Choroid plexus epithelial cell (primary cell): ENCODE measurements around the gene LSG1.

Experiments used
- DNase-seq: peaks from one replicate; pipeline ENCODE4 v3.0.0-alpha.2; 2010; ENCODE audit warnings: low read depth
- H3K4me3 ChIP-seq: 2 replicates; pipeline ENCODE4 v1.5.1; 2011; ENCODE audit warnings: low read depth, mild to moderate bottlenecking, control low read depth, low read length, moderate library complexity
- TF ChIP-seq, protein P1 (sequence below): conservative IDR thresholded peaks from 2 replicates; pipeline ENCODE4 v1.5.1; 2011; ENCODE audit warnings: low read depth, mild to moderate bottlenecking, control low read depth, inconsistent platforms, low read length, moderate library complexity

Gene LSG1

DNA sequence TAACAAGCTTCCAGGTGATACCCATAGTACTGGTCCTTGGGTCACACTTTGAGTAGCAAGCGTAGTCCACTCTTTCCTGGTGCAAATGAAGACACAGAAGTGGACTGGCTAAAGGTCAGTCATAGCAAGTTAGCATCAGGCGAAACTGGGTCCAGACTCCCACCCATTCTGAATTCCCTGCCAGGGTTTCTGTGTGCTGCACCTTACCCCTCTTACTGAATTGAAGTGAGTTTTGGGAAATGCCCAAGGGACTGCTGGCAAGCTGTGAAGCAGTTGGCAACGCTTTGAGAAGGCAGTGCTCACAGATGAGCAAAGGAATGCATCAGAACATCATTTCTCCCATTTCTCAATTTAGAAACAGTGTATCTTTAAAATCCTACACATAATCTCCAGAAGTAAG is 1.8 kb upstream of the LSG1 start:
- TF ChIP-seq, protein P1, sequence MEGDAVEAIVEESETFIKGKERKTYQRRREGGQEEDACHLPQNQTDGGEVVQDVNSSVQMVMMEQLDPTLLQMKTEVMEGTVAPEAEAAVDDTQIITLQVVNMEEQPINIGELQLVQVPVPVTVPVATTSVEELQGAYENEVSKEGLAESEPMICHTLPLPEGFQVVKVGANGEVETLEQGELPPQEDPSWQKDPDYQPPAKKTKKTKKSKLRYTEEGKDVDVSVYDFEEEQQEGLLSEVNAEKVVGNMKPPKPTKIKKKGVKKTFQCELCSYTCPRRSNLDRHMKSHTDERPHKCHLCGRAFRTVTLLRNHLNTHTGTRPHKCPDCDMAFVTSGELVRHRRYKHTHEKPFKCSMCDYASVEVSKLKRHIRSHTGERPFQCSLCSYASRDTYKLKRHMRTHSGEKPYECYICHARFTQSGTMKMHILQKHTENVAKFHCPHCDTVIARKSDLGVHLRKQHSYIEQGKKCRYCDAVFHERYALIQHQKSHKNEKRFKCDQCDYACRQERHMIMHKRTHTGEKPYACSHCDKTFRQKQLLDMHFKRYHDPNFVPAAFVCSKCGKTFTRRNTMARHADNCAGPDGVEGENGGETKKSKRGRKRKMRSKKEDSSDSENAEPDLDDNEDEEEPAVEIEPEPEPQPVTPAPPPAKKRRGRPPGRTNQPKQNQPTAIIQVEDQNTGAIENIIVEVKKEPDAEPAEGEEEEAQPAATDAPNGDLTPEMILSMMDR = no peak
- H3K4me3 ChIP-seq = no peak overlapping the region
- no peak for DNase-seq

DNA sequence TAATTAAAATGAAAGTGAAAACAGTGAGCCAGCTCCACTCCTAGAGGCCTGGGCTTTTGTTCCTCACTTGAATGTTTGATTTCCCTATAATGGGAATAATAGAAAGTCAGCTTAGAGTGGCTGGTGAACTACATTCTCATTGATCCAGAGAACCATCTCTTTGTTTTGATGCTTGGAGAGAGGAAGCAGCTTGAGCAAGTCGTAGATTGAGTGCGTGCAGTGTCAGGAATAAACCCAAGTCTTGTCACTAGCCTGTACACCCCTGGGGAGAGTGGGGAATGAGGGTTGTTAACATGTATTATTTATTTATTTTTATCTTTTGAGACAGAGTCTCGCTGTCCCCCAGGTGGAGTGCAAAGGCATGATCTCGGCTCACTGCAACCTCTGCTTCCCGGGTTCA is 885 bp upstream of the LSG1 start:
- H3K4me3 ChIP-seq = peak overlapping the region; percentile 86
- TF ChIP-seq, protein P1 = no peak
- no peak for DNase-seq

DNA sequence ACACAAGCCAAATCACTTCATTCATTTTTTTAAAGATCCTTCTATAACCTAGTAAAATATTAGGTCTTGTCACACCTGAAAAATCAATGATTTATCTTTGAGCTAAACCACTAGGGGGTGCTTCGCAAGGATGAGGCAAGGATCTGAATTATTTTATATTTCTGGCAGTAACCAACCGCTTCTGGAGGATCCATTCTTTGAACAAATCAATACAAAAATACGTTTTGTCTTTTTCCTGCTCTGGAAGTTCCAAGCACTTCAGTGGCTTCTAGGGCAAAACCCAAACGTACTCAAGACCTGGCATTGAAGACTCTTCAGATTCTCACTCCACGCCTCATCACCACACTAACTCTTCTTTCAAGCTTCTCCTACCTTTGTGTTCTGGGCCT is 486 bp downstream of the LSG1 start:
- TF ChIP-seq, protein P1 = peak; percentile 69
- peak; percentile 73 for DNase-seq
- peak overlapping the region; percentile 86 for H3K4me3 ChIP-seq

DNA sequence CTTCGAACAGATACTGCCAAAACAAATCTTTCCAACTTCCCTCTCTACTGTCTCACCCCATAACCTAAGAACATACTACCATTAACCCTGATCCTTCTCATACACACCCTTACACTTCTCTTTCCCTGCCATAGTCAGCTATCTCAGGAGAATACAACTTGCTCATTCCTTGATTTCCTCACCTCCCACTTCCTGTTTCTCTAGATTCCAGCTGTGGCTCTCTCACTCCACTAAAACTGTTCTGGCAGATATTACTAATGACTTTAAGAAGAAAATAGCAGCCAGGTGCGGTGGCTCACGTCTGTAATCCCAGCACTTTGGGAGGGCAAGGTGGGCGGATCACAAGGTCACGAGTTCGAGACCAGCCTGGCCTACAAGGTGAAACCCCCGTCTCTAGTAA is 4.6 kb downstream of the LSG1 start:
- H3K4me3 ChIP-seq = no peak overlapping the region
- TF ChIP-seq, protein P1 = no peak
- no peak for DNase-seq

DNA sequence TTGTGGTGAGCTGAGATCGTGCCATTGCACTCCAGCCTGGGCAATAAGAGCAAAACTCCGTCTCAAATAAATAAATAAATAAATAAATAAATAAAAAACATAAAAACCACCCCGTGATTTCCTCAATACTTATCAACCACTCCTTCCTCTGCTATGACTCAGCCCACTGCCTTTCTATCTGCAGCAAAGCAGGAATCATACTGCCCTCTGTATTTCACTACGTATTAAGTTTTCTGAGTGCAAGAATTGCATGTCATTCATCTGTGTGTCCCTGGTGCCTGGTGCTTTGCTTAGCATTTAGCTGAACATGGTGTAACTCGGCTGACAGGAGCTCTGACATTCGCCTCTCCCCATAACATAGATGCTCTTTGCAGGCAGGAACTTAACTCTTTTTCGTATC is 7.1 kb downstream of the LSG1 start:
- DNase-seq = peak; percentile 82
- TF ChIP-seq, protein P1 = peak; percentile 44
- no peak overlapping the region for H3K4me3 ChIP-seq

DNA sequence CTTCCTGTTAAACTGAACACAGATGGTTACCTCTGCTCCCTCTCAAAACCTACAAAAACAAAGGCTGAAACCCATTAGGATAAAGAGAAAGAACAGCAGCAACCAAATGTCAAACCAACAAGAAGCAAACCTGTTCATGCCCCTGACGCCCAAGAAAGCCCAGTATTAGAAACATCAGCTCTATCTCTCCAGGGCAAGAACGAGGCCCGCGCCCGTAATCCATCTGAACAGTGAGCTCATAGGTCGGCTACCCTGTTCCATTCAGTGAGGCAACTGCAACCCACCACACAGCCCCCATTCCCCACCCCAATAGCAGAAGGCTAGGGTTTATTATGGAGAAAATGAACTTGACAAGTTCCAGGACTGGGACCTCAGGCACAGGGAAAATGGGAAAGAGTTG is 10.0 kb downstream of the LSG1 start:
- H3K4me3 ChIP-seq = no peak overlapping the region
- no peak for DNase-seq
- TF ChIP-seq, protein P1 = no peak

DNA sequence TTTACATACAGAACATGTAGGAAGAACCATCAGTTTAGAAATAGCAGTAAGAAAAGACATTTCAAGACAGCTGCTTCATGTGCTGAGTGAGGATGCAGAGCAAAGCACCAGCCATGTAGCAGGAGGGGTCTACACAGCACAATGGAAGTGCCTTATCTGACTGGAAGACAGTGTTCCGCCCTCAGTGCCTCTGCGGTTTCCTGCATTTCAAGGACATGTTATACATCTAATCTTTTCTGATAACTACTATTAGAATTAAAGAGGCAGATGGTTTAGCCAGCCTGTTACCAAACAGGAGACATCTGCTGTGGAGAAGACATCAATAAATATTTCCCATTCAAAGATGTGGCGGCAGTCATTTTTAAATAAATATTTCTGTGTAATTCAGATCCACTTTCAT is 10.6 kb downstream of the LSG1 start:
- H3K4me3 ChIP-seq = no peak overlapping the region
- TF ChIP-seq, protein P1 = no peak
- DNase-seq = no peak
